NCI-H2171 treated with DMSO at 0.1 percent for 48 hours (cell line): ENCODE measurements around the gene AVL9.
"Not testable (repeated sequence)": the region's sequence is repeated elsewhere in the genome, so short reads cannot be mapped to it uniquely, and the experiment has no call there.

Experiments used
- DNase-seq: peaks from one replicate; lab custom pipeline; 2025; lab: John Stamatoyannopoulos, UW

AVL9 gene

GRCh38 chr7:32496052-32496813, 944 bp downstream of the AVL9 start:
- peak; percentile 76 for DNase-seq

GRCh38 chr7:32499755-32500154, 4.5 kb downstream of the AVL9 start:
- DNase-seq: not testable (repeated sequence)

- DNase-seq: not testable (repeated sequence)
These were observed 4.9 kb downstream of the AVL9 start for GRCh38 chr7:32500216-32500615.

GRCh38 chr7:32500922-32501341, 5.6 kb downstream of the AVL9 start:
- DNase-seq: no peak

GRCh38 chr7:32501522-32501921, 6.2 kb downstream of the AVL9 start:
- DNase-seq: no peak

- no peak for DNase-seq
These were observed 7.4 kb downstream of the AVL9 start for GRCh38 chr7:32502728-32503127.

- DNase-seq: no peak
These were observed 11.2 kb downstream of the AVL9 start for GRCh38 chr7:32506266-32507054.

GRCh38 chr7:32507414-32507813, 12.1 kb downstream of the AVL9 start:
- DNase-seq: no peak

- DNase-seq: no peak
These were observed 16.5 kb downstream of the AVL9 start for GRCh38 chr7:32511791-32512190.

- DNase-seq: no peak
These were observed 17.9 kb downstream of the AVL9 start for GRCh38 chr7:32513210-32513609.

- no peak for DNase-seq
These were observed 20.7 kb downstream of the AVL9 start for GRCh38 chr7:32515890-32516550.

GRCh38 chr7:32516551-32517100, 21.3 kb downstream of the AVL9 start:
- no peak for DNase-seq

GRCh38 chr7:32518534-32519140, 23.3 kb downstream of the AVL9 start:
- DNase-seq: peak; percentile 44

- DNase-seq: no peak
These were observed 24.5 kb downstream of the AVL9 start for GRCh38 chr7:32519763-32520162.

- no peak for DNase-seq
These were observed 27.6 kb downstream of the AVL9 start for GRCh38 chr7:32522746-32523530.

- DNase-seq: no peak
These were observed 29.3 kb downstream of the AVL9 start for GRCh38 chr7:32524631-32525030.

GRCh38 chr7:32525839-32526238, 30.6 kb downstream of the AVL9 start:
- DNase-seq: peak; percentile 10

GRCh38 chr7:32531402-32531801, 36.1 kb downstream of the AVL9 start:
- DNase-seq: no peak

- no peak for DNase-seq
These were observed 36.8 kb downstream of the AVL9 start for GRCh38 chr7:32532086-32532485.

GRCh38 chr7:32532716-32533115, 37.4 kb downstream of the AVL9 start:
- DNase-seq: no peak
